AG08395 (cell line): ENCODE data around the gene CNTN6.

ENCODE experiments used
- DNase-seq: peaks from one replicate; pipeline ENCODE4 v3.0.0; 2012; ENCODE audit warnings: mixed read lengths, low spot score

Gene CNTN6

GRCh38 chr3:1421577-1421976, 328.8 kb downstream of the CNTN6 start:
- no peak for DNase-seq

- no peak for DNase-seq
These were observed 330.8 kb downstream of the CNTN6 start for GRCh38 chr3:1423566-1424089.

GRCh38 chr3:1439395-1439794, 346.6 kb downstream of the CNTN6 start:
- no peak for DNase-seq

- no peak for DNase-seq
These were observed 349.4 kb downstream of the CNTN6 start for GRCh38 chr3:1442271-1442670.

GRCh38 chr3:1444195-1444594, 351.4 kb downstream of the CNTN6 start:
- DNase-seq = no peak

- DNase-seq = no peak
These were observed 353.7 kb downstream of the CNTN6 start for GRCh38 chr3:1446531-1446930.

GRCh38 chr3:1447452-1447851, 354.6 kb downstream of the CNTN6 start:
- no peak for DNase-seq

GRCh38 chr3:1448443-1448842, 355.6 kb downstream of the CNTN6 start:
- no peak for DNase-seq
